Progenitor cell of endocrine pancreas (in vitro differentiated cells): ENCODE measurements around the gene LRRC18. TPM values are rescaled to one million over a fixed set of nuclear protein-coding genes. Genes with fewer than 3 reads are reported as not detected.

ENCODE experiments used
- DNase-seq: peaks from one replicate; pipeline ENCODE4 v3.0.0; 2021; ENCODE audit warnings: low spot score; ENCODE audit not compliant: unreplicated experiment
- H3K27ac Mint-ChIP-seq: 2 replicates; pipeline ENCODE4 v1.8.0; 2021; ENCODE audit warnings: mild to moderate bottlenecking, moderate library complexity, mixed read lengths
- H3K27me3 Mint-ChIP-seq: 2 replicates; pipeline ENCODE4 v1.8.0; 2021; ENCODE audit warnings: mixed read lengths
- H3K36me3 Mint-ChIP-seq: 2 replicates; pipeline ENCODE4 v1.8.0; 2022; ENCODE audit warnings: mixed read lengths; ENCODE audit not compliant: insufficient read depth
- H3K4me1 Mint-ChIP-seq: 2 replicates; pipeline ENCODE4 v1.8.0; 2021; ENCODE audit warnings: low read depth, mixed read lengths
- H3K4me3 Mint-ChIP-seq: 2 replicates; pipeline ENCODE4 v1.8.0; 2021; ENCODE audit warnings: low read depth, mild to moderate bottlenecking, moderate library complexity, mixed read lengths
- H3K9me3 Mint-ChIP-seq: 2 replicates; pipeline ENCODE4 v1.8.0; 2021; ENCODE audit warnings: low read depth, mixed read lengths
- total RNA-seq: library from RNA; stranded (reverse); gene quantifications from 2 replicates; pipeline ENCODE4 v1.2.1, GENCODE V29; 2021
- TF ChIP-seq, protein P1 (sequence below): fragments of 200-600 bp; sonication (generic); IDR thresholded peaks from one replicate; pipeline ENCODE4 v1.5.0; 2021; ENCODE audit warnings: antibody characterized with exemption, mild to moderate bottlenecking; ENCODE audit not compliant: unreplicated experiment

LRRC18 gene
- total RNA-seq, 1 donor from 2014 or later, result not detected

DNA sequence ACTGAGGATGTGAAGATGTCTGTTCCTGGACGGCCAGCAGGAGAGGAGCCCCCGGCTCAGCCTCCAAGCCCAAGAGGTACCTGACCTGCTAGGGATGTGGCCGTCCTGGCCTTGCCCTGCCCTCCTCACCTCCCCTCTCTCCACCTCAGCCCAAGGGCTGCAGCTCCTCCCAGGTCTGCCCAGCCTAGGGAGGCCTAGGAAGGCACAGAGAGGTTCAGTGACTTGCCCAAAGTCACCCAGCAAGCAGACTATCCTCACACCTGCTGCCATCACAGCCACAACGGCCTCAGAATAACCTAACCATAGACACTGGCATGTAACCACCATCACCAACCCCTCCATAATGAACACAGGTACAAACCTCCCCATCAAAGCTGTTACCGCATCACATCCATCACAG, 38.7 kb upstream of the LRRC18 start:
- no peaks in the 10 kb centered on the region for H3K9me3 Mint-ChIP-seq
- no peak overlapping the region for H3K27ac Mint-ChIP-seq
- no peak overlapping the region for H3K4me3 Mint-ChIP-seq
- no peaks in the 10 kb centered on the region for H3K4me1 Mint-ChIP-seq
- DNase-seq, result no peak
- peaks cover 21% of the 10 kb centered on the region for H3K27me3 Mint-ChIP-seq
- H3K36me3 Mint-ChIP-seq, result no peaks in the 10 kb centered on the region
- TF ChIP-seq, protein P1, sequence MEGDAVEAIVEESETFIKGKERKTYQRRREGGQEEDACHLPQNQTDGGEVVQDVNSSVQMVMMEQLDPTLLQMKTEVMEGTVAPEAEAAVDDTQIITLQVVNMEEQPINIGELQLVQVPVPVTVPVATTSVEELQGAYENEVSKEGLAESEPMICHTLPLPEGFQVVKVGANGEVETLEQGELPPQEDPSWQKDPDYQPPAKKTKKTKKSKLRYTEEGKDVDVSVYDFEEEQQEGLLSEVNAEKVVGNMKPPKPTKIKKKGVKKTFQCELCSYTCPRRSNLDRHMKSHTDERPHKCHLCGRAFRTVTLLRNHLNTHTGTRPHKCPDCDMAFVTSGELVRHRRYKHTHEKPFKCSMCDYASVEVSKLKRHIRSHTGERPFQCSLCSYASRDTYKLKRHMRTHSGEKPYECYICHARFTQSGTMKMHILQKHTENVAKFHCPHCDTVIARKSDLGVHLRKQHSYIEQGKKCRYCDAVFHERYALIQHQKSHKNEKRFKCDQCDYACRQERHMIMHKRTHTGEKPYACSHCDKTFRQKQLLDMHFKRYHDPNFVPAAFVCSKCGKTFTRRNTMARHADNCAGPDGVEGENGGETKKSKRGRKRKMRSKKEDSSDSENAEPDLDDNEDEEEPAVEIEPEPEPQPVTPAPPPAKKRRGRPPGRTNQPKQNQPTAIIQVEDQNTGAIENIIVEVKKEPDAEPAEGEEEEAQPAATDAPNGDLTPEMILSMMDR, result no peak

DNA sequence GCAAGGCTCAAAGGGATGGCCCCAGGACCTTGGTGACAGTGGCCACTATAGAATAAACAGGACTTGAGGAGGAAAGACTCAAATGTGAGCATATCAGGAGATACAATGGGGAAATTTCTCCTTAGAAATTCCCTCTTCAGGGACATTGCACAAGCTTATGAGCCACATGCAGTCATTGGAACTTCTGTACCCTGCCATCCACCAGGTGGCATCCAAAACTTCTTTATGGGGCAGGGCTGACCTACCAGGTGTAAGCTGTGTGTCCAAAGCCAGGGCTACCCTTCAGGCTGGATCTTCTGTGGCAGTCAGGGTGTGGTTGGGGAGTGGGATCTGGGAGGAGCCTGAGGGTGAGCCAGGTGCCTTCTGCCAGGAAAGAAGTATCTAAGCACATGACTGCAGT, 36.6 kb upstream of the LRRC18 start:
- TF ChIP-seq, protein P1, result peak; percentile 47

DNA sequence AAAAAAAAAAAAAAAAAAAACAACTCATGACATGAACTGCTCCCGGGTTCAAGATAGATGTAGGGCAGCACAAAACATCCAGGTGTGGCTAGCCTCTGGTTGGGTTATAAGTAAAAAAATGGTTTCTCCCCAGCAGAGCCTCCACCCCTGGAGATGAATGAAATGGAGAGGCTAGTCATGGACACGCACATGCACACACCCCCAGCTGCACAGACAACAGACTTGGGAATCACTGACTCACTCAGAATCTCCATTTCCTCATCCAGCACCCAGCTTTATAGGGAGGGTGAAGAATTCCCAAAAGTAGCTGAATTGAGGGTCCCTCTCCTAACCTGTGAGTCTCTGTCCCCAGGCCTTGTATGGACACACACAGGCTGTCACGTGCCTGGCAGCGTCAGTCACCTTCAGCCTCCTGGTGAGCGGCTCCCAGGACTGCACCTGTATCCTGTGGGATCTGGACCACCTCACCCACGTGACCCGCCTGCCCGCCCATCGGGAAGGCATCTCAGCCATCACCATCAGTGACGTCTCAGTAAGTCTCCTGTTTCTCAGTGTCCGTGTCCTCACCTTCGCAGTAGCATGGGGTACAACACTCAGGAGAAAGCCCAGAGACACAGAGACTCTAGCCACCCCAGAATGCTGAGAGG, 35.0 kb upstream of the LRRC18 start:
- no peak overlapping the region for H3K4me3 Mint-ChIP-seq
- DNase-seq, result no peak
- H3K27me3 Mint-ChIP-seq, result peaks cover 24% of the 10 kb centered on the region
- TF ChIP-seq, protein P1, result no peak
- no peaks in the 10 kb centered on the region for H3K36me3 Mint-ChIP-seq
- H3K4me1 Mint-ChIP-seq, result no peaks in the 10 kb centered on the region
- no peaks in the 10 kb centered on the region for H3K9me3 Mint-ChIP-seq
- H3K27ac Mint-ChIP-seq, result no peak overlapping the region

More for the DNA sequence above, 36.6 kb upstream of the LRRC18 start:
- Mint-ChIP-seq H3K4me3 (no peak overlapping the region), H3K27me3 (peaks cover 28% of the 10 kb centered on the region), H3K36me3 (no peaks in the 10 kb centered on the region), H3K4me1 (no peaks in the 10 kb centered on the region), H3K9me3 (no peaks in the 10 kb centered on the region), H3K27ac (no peak overlapping the region)
- DNase-seq, result no peak

DNA sequence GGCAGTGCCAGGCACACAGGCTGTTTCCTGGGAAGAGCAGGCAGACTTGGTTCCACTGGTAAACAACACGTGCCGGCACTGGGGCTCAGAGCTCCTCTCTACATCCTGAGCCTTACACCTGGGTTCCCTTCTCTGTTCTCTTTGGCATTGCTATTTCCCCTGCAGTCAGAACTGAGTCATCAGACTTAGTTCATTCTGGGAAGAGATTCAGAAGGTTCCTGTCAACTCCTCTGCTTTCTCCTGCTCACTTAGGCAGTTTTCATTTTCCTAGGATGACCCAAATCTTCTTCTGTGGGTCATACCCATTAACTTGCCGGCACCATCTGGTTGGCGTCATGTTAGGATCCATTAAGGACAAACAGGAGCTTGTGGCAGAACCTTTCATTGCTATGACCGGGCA, 33.4 kb upstream of the LRRC18 start:
- no peaks in the 10 kb centered on the region for H3K4me1 Mint-ChIP-seq
- H3K9me3 Mint-ChIP-seq, result no peaks in the 10 kb centered on the region
- H3K27ac Mint-ChIP-seq, result no peak overlapping the region
- H3K27me3 Mint-ChIP-seq, result peaks cover 21% of the 10 kb centered on the region
- H3K4me3 Mint-ChIP-seq, result no peak overlapping the region
- no peak for DNase-seq
- TF ChIP-seq, protein P1, result no peak
- no peaks in the 10 kb centered on the region for H3K36me3 Mint-ChIP-seq

DNA sequence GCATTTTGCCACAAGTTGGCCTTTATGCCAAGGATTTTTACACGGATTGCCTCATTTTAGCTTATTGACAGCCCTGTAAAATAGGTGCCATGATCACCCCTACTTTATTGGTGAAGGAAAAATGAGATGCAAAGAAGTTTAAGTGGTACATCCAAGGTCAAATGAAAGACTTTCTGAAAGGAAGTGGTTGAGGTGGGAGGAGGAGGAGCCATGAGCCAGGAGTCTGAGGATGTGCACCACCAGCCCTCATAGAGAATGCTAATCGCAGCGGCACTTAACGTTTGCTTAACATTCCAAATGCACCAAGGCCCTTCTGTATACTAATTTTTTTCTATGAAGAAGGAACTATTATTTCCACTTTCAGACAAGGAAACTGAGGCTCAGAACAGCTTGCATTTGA, 31.0 kb upstream of the LRRC18 start:
- H3K36me3 Mint-ChIP-seq, result no peaks in the 10 kb centered on the region
- H3K4me3 Mint-ChIP-seq, result no peak overlapping the region
- no peak overlapping the region for H3K27ac Mint-ChIP-seq
- H3K9me3 Mint-ChIP-seq, result no peaks in the 10 kb centered on the region
- H3K4me1 Mint-ChIP-seq, result no peaks in the 10 kb centered on the region
- DNase-seq, result no peak
- H3K27me3 Mint-ChIP-seq, result peaks cover 23% of the 10 kb centered on the region
- TF ChIP-seq, protein P1, result no peak
